ENCODE data around the gene ATG9B. TPM values are rescaled to one million over a fixed set of nuclear protein-coding genes. Genes with fewer than 3 reads are reported as not detected.

Gene ATG9B
- polyA plus RNA-seq, 1 of the 3 experiments (the other 2 are of a cell fraction), result 0.67 TPM

GRCh38 chr7:151009327-151010036 lies 14.8 kb downstream of the ATG9B start (continued):
- no peak for TF ChIP-seq RXRA (IDR thresholded peaks at IDR 0.05; ENCODE audit: borderline replicate concordance, low read depth)

- Histone ChIP-seq H3K4me2 (no peak overlapping the region), H3K4me1 (ENCODE audit: control insufficient read depth in 1 of 2, insufficient read depth in 2 of 2, low read depth in 1 of 2, low read length in 1 of 2) (peaks cover 0 to 24% of the 10 kb centered on the region in 2 experiments; a peak in 1 of 4 replicates), H3K9ac (no peak overlapping the region), H3K9me2 (no peaks in the 10 kb centered on the region), H4K20me1 (ENCODE audit: insufficient read depth) (no peaks in the 10 kb centered on the region), H3K4me3 (ENCODE audit: low read depth in 2 of 2, low read length in 1 of 2) (peak overlapping the region in 1 of 2 experiments; percentile 31; a peak in 1 of 4 replicates), H3K79me2 (ENCODE audit: insufficient read depth) (no peaks in the 10 kb centered on the region), H3F3A (replicated peaks; ENCODE audit: insufficient read depth) (no peaks in the 10 kb centered on the region), H3K36me3 (replicated peaks in 1 of 2; ENCODE audit: control insufficient read depth in 1 of 2, insufficient read depth in 2 of 2, low read length in 1 of 2) (no peaks in the 10 kb centered on the region), H2AFZ (ENCODE audit: low read depth) (no peak overlapping the region), H3K9me3 (no peaks in the 10 kb centered on the region), H3K27ac (ENCODE audit: low read depth in 2 of 2, low read length in 1 of 2) (no peak overlapping the region), H3K27me3 (ENCODE audit: insufficient read depth) (0 out of 2 replicates have a peak, but pooled peaks cover 5% of the 10 kb centered on the region)
- POLR2A ChIA-PET, result interaction anchor here (1.4 kb wide), 1 partner anchor 9 kb away, joined by 3 read pairs; no protein-coding TSS in a partner anchor
- CTCF ChIA-PET, result interaction anchor here (0.6 to 11.3 kb wide), 19 partner anchors 10 to 241 kb away, joined by 3 to 151 read pairs (median 7); partner anchors contain the start of genes ABCB8, ATG9B, CDK5 and NOS3
- WGBS (ENCODE audit: low lambda C conversion rate), result 90% methylated on average over 33 of the region's 40 CpGs
- TF ChIP-seq NFIC (IDR thresholded peaks at IDR 0.05; ENCODE audit: borderline replicate concordance), result no peak
- TF ChIP-seq CTCF (IDR thresholded peaks at IDR 0.05), result peak; percentile 59
- DNase-seq, result peak; percentile 80
These were observed 15.6 kb downstream of the ATG9B start for GRCh38 chr7:151008511-151009323.

- no peak overlapping the region for H3K4me3 ChIP-seq (ENCODE audit: low read depth in 2 of 2, low read length in 1 of 2)
- TF ChIP-seq RCOR1 (IDR thresholded peaks at IDR 0.05; ENCODE audit: low read length) (no peak), TAF1 (IDR thresholded peaks at IDR 0.05; ENCODE audit: borderline replicate concordance, low read depth, low read length) (no peak), CTCF (IDR thresholded peaks at IDR 0.05) (no peak), REST (IDR thresholded peaks at IDR 0.05; ENCODE audit: low read depth, low read length) (no peak), GABPA (IDR thresholded peaks at IDR 0.05; ENCODE audit: low read depth) (no peak), FOXM1 (IDR thresholded peaks at IDR 0.05; ENCODE audit: low read depth) (no peak), TEAD4 (IDR thresholded peaks at IDR 0.05; ENCODE audit: borderline replicate concordance, insufficient read depth) (no peak), EZH2phosphoT487 (IDR thresholded peaks at IDR 0.05; ENCODE audit: borderline replicate concordance, low read depth) (no peak)
- H3K4me1 ChIP-seq (ENCODE audit: control insufficient read depth in 1 of 2, insufficient read depth in 2 of 2, low read depth in 1 of 2, low read length in 1 of 2), result peaks cover 0 to 19% of the 10 kb centered on the region in 2 experiments; a peak in 1 of 4 replicates
- no peaks in the 10 kb centered on the region for H3K9me2 ChIP-seq
- H4K20me1 ChIP-seq (ENCODE audit: insufficient read depth), result no peaks in the 10 kb centered on the region
- CTCF ChIA-PET, result interaction anchor here (0.7 to 11.3 kb wide), 13 partner anchors 10 to 241 kb away, joined by 3 to 151 read pairs (median 8); partner anchors contain the start of genes ATG9B, GBX1 and NOS3
- no peak overlapping the region for H3K27ac ChIP-seq (ENCODE audit: low read depth in 2 of 2, low read length in 1 of 2)
- no peaks in the 10 kb centered on the region for H3F3A ChIP-seq (replicated peaks; ENCODE audit: insufficient read depth)
- H3K27me3 ChIP-seq (ENCODE audit: insufficient read depth), result 0 out of 2 replicates have a peak, but pooled peaks cover 5% of the 10 kb centered on the region
- no peaks in the 10 kb centered on the region for H3K9me3 ChIP-seq
- H3K36me3 ChIP-seq (replicated peaks in 1 of 2; ENCODE audit: control insufficient read depth in 1 of 2, insufficient read depth in 2 of 2, low read length in 1 of 2), result no peaks in the 10 kb centered on the region
- WGBS (ENCODE audit: low lambda C conversion rate), result 85% methylated on average over 11 of the region's 11 CpGs
- no peak for DNase-seq
- H3K79me2 ChIP-seq (ENCODE audit: insufficient read depth), result no peaks in the 10 kb centered on the region
- POLR2A ChIA-PET, result interaction anchor here (0.9 to 1.0 kb wide), 2 partner anchors 10 to 36 kb away, joined by 3 read pairs; no protein-coding TSS in a partner anchor
- H3K4me2 ChIP-seq, result no peak overlapping the region
- H2AFZ ChIP-seq (ENCODE audit: low read depth), result no peak overlapping the region
- H3K9ac ChIP-seq, result no peak overlapping the region
These were observed 16.2 kb downstream of the ATG9B start for GRCh38 chr7:151008143-151008510.
